ENCODE data around the gene GPR87. TPM values are rescaled to one million over a fixed set of nuclear protein-coding genes. Genes with fewer than 3 reads are reported as not detected.
A peak's percentile ranks its signal among the peaks of the same experiment; 100 is the strongest.

The GPR87 gene
- total RNA-seq, 1 donor from 2014 or later = 0.62 TPM

GRCh38 chr3:151269631-151270030, 47.0 kb downstream of the GPR87 start:
- Mint-ChIP-seq H3K4me3 (no peak overlapping the region), H3K9me3 (no peaks in the 10 kb centered on the region), H3K36me3 (ENCODE audit: low read depth) (peaks cover 24% of the 10 kb centered on the region), H3K27me3 (ENCODE audit: insufficient read depth) (no peaks in the 10 kb centered on the region), H3K27ac (peak overlapping the region; percentile 32), H3K4me1 (ENCODE audit: low read depth) (peaks cover 92% of the 10 kb centered on the region)
- no peak for DNase-seq (ENCODE audit: low spot score)
- intact Hi-C loops (cut with micrococcal nuclease) = loop anchor here (5.0 kb wide), 1 partner anchor 857 kb away; no protein-coding TSS in a partner anchor

- H3K4me3 Mint-ChIP-seq = peak overlapping the region; percentile 73
- peaks cover 84% of the 10 kb centered on the region for H3K4me1 Mint-ChIP-seq (ENCODE audit: low read depth)
- H3K36me3 Mint-ChIP-seq (ENCODE audit: low read depth) = peaks cover 23% of the 10 kb centered on the region
These were observed 48.1 kb downstream of the GPR87 start for GRCh38 chr3:151268267-151269235.

GRCh38 chr3:151267066-151267465, 49.6 kb downstream of the GPR87 start:
- Mint-ChIP-seq H3K4me3 (no peak overlapping the region), H3K9me3 (no peaks in the 10 kb centered on the region), H3K27me3 (ENCODE audit: insufficient read depth) (peaks cover 5% of the 10 kb centered on the region), H3K4me1 (ENCODE audit: low read depth) (peaks cover 76% of the 10 kb centered on the region), H3K27ac (no peak overlapping the region), H3K36me3 (ENCODE audit: low read depth) (peaks cover 24% of the 10 kb centered on the region)
- DNase-seq (ENCODE audit: low spot score) = no peak
- intact Hi-C loops (cut with micrococcal nuclease) = loop anchor here (2.0 to 5.0 kb wide), 2 partner anchors 18 to 855 kb away; no protein-coding TSS in a partner anchor

More at GRCh38 chr3:151268267-151269235, 48.1 kb downstream of the GPR87 start:
- H3K27me3 Mint-ChIP-seq (ENCODE audit: insufficient read depth) = no peaks in the 10 kb centered on the region
- DNase-seq (ENCODE audit: low spot score) = peak; percentile 61
- intact Hi-C loops (cut with micrococcal nuclease) = loop anchor here (1.0 to 5.0 kb wide), 8 partner anchors 10 to 856 kb away; partner anchors contain the start of genes GPR171 and P2RY14
- H3K9me3 Mint-ChIP-seq = no peaks in the 10 kb centered on the region
- peak overlapping the region; percentile 98 for H3K27ac Mint-ChIP-seq

- no peak for DNase-seq (ENCODE audit: low spot score)
- peaks cover 23% of the 10 kb centered on the region for H3K36me3 Mint-ChIP-seq (ENCODE audit: low read depth)
- peaks cover 66% of the 10 kb centered on the region for H3K4me1 Mint-ChIP-seq (ENCODE audit: low read depth)
- H3K27me3 Mint-ChIP-seq (ENCODE audit: insufficient read depth) = peaks cover 5% of the 10 kb centered on the region
- intact Hi-C loops (cut with micrococcal nuclease) = loop anchor here (2.0 to 5.0 kb wide), 2 partner anchors 17 to 854 kb away; no protein-coding TSS in a partner anchor
- no peak overlapping the region for H3K27ac Mint-ChIP-seq
- no peaks in the 10 kb centered on the region for H3K9me3 Mint-ChIP-seq
- H3K4me3 Mint-ChIP-seq = no peak overlapping the region
These were observed 50.8 kb downstream of the GPR87 start for GRCh38 chr3:151265866-151266265.

- DNase-seq (ENCODE audit: low spot score) = no peak
- H3K9me3 Mint-ChIP-seq = no peaks in the 10 kb centered on the region
- intact Hi-C loops (cut with micrococcal nuclease) = loop anchor here (5.0 kb wide), 1 partner anchor 853 kb away; no protein-coding TSS in a partner anchor
- H3K36me3 Mint-ChIP-seq (ENCODE audit: low read depth) = peaks cover 22% of the 10 kb centered on the region
- peak overlapping the region; percentile 18 for H3K27ac Mint-ChIP-seq
- H3K4me1 Mint-ChIP-seq (ENCODE audit: low read depth) = peaks cover 61% of the 10 kb centered on the region
- no peak overlapping the region for H3K4me3 Mint-ChIP-seq
- H3K27me3 Mint-ChIP-seq (ENCODE audit: insufficient read depth) = peaks cover 5% of the 10 kb centered on the region
These were observed 51.5 kb downstream of the GPR87 start for GRCh38 chr3:151265166-151265565.

- intact Hi-C loops (cut with micrococcal nuclease) = loop anchor here (5.0 kb wide), 1 partner anchor 852 kb away; no protein-coding TSS in a partner anchor
- DNase-seq (ENCODE audit: low spot score) = no peak
These were observed 52.0 kb downstream of the GPR87 start for GRCh38 chr3:151264605-151265004.

GRCh38 chr3:151262871-151263525, 53.6 kb downstream of the GPR87 start:
- no peak overlapping the region for H3K27ac Mint-ChIP-seq
- DNase-seq (ENCODE audit: low spot score) = no peak
- peaks cover 22% of the 10 kb centered on the region for H3K36me3 Mint-ChIP-seq (ENCODE audit: low read depth)
- peaks cover 12% of the 10 kb centered on the region for H3K27me3 Mint-ChIP-seq (ENCODE audit: insufficient read depth)
- H3K9me3 Mint-ChIP-seq = no peaks in the 10 kb centered on the region
- H3K4me1 Mint-ChIP-seq (ENCODE audit: low read depth) = peaks cover 39% of the 10 kb centered on the region
- no peak overlapping the region for H3K4me3 Mint-ChIP-seq
- intact Hi-C loops (cut with micrococcal nuclease) = no loop called here

More at GRCh38 chr3:151264605-151265004, 52.0 kb downstream of the GPR87 start:
- Mint-ChIP-seq H3K9me3 (no peaks in the 10 kb centered on the region), H3K27me3 (ENCODE audit: insufficient read depth) (peaks cover 8% of the 10 kb centered on the region), H3K36me3 (ENCODE audit: low read depth) (peaks cover 22% of the 10 kb centered on the region), H3K27ac (no peak overlapping the region), H3K4me3 (no peak overlapping the region), H3K4me1 (ENCODE audit: low read depth) (peaks cover 55% of the 10 kb centered on the region)

- intact Hi-C loops (cut with micrococcal nuclease) = no loop called here
- H3K36me3 Mint-ChIP-seq (ENCODE audit: low read depth) = peaks cover 12% of the 10 kb centered on the region
- H3K4me1 Mint-ChIP-seq (ENCODE audit: low read depth) = peaks cover 7% of the 10 kb centered on the region
- H3K4me3 Mint-ChIP-seq = no peak overlapping the region
- H3K9me3 Mint-ChIP-seq = no peaks in the 10 kb centered on the region
- peaks cover 15% of the 10 kb centered on the region for H3K27me3 Mint-ChIP-seq (ENCODE audit: insufficient read depth)
- H3K27ac Mint-ChIP-seq = no peak overlapping the region
- DNase-seq (ENCODE audit: low spot score) = no peak
These were observed 57.0 kb downstream of the GPR87 start for GRCh38 chr3:151259664-151260063.

GRCh38 chr3:151256749-151257148, 59.9 kb downstream of the GPR87 start:
- Mint-ChIP-seq H3K4me3 (no peak overlapping the region), H3K9me3 (no peaks in the 10 kb centered on the region), H3K27ac (no peak overlapping the region), H3K27me3 (ENCODE audit: insufficient read depth) (peaks cover 17% of the 10 kb centered on the region), H3K4me1 (ENCODE audit: low read depth) (no peaks in the 10 kb centered on the region), H3K36me3 (ENCODE audit: low read depth) (peaks cover 9% of the 10 kb centered on the region)
- DNase-seq (ENCODE audit: low spot score) = no peak
- intact Hi-C loops (cut with micrococcal nuclease) = loop anchor here (2.0 kb wide), 1 partner anchor 16 kb away; no protein-coding TSS in a partner anchor

- intact Hi-C loops (cut with micrococcal nuclease) = loop anchor here (2.0 kb wide), 1 partner anchor 18 kb away; no protein-coding TSS in a partner anchor
- Mint-ChIP-seq H3K27me3 (ENCODE audit: insufficient read depth) (peaks cover 31% of the 10 kb centered on the region), H3K27ac (no peak overlapping the region), H3K36me3 (ENCODE audit: low read depth) (peaks cover 16% of the 10 kb centered on the region), H3K4me3 (no peak overlapping the region), H3K9me3 (no peaks in the 10 kb centered on the region), H3K4me1 (ENCODE audit: low read depth) (no peaks in the 10 kb centered on the region)
- no peak for DNase-seq (ENCODE audit: low spot score)
These were observed 67.8 kb downstream of the GPR87 start for GRCh38 chr3:151248772-151249337.

Data from activated T-helper 1 cell treated with anti-CD3 and anti-CD28 coated beads, Interleukin-12 subunit alpha, Interleukin-12 subunit beta, Interleukin-2, Interleukin-4 antibody, amounts not matched to agents 30 ng/mL and 10 ng/mL and 1 ng/mL, durations not matched to agents 14 hours and 24 hours and 36 hours (primary cell).